Adrenal gland (tissue), 5 donors: ENCODE results near the gene TJP2.

Source experiments
- CTCF ChIP-seq, 6 experiments: fragments of 450-650 bp in 4 of 6; fragments of 200-600 bp in 2 of 6; sonication (generic) in 1 of 6; IDR thresholded peaks; 1 replicate in 5 of 6; 2 replicates in 1 of 6; pipeline versions ENCODE4 v1.5.1 to v1.8.0; 2016 to 2021; ENCODE audit warnings: antibody characterized with exemption in 6 of 6, mild to moderate bottlenecking in 2 of 6, moderate library complexity in 1 of 6
- POLR2A ChIP-seq, 2 donors: fragments of 450-650 bp; IDR thresholded peaks; one replicate each; pipeline ENCODE4 v1.6.1; 2017; ENCODE audit warnings: antibody characterized with exemption in 2 of 2, mild to moderate bottlenecking in 2 of 2, moderate library complexity in 1 of 2
- donor health status: DM: no; HTN: no; CAD: no.

- TF ChIP-seq CTCF (IDR thresholded peaks at IDR 0.05) (no peak), POLR2A (IDR thresholded peaks at IDR 0.05) (no peak)
Measured at GRCh38 chr9:69314547-69314946, 140.5 kb downstream of the TJP2 start.
